HEK293T (cell line): ENCODE results near the gene JMJD8.

Source experiments
- CTCF ChIA-PET: fragments of 350-600 bp; formaldehyde crosslinking; extraction: SDS; loops from one replicate; lab custom pipeline; 2021; ENCODE audit warnings: antibody characterized with exemption, inconsistent platforms; lab: Yijun Ruan, JAX
- POLR2A ChIA-PET: fragments of 350-600 bp; formaldehyde crosslinking; extraction: SDS; loops from one replicate; lab custom pipeline; 2020; ENCODE audit warnings: antibody characterized with exemption, inconsistent platforms; lab: Yijun Ruan, JAX
- DNase-seq: peaks from one replicate; pipeline ENCODE4 v3.0.0; 2012; ENCODE audit warnings: mixed read lengths; ENCODE audit errors: extremely low spot score
- ARNT ChIP-seq: fragments of 450-650 bp; IDR thresholded peaks from 2 replicates; pipeline ENCODE4 v1.6.1; 2017; ENCODE audit warnings: mild to moderate bottlenecking
- BHLHE40 ChIP-seq: fragments of 450-650 bp; IDR thresholded peaks from 2 replicates; pipeline ENCODE4 v1.6.1; 2016; ENCODE audit warnings: mild to moderate bottlenecking, moderate library complexity, borderline replicate concordance
- CTBP1 ChIP-seq: fragments of 450-650 bp; IDR thresholded peaks from 2 replicates; pipeline ENCODE4 v1.6.1; 2016; ENCODE audit warnings: borderline replicate concordance
- ELF4 ChIP-seq: fragments of 450-650 bp; IDR thresholded peaks from 2 replicates; pipeline ENCODE4 v1.6.1; 2017; ENCODE audit warnings: antibody characterized with exemption
- FOXA1 ChIP-seq: fragments of 450-650 bp; IDR thresholded peaks from 2 replicates; pipeline ENCODE4 v1.6.1; 2016; ENCODE audit warnings: mild to moderate bottlenecking
- FOXK2 ChIP-seq: fragments of 450-650 bp; IDR thresholded peaks from 2 replicates; pipeline ENCODE4 v1.6.1; 2016; ENCODE audit warnings: mild to moderate bottlenecking
- FOXM1 ChIP-seq: fragments of 450-650 bp; IDR thresholded peaks from 2 replicates; pipeline ENCODE4 v1.6.1; 2017; ENCODE audit warnings: mild to moderate bottlenecking, borderline replicate concordance
- HDGF ChIP-seq: fragments of 450-650 bp; IDR thresholded peaks from 2 replicates; pipeline ENCODE4 v1.6.1; 2017; ENCODE audit warnings: antibody characterized with exemption, borderline replicate concordance
- L3MBTL2 ChIP-seq: fragments of 450-650 bp; conservative IDR thresholded peaks from 2 replicates; pipeline ENCODE4 v1.6.1; 2016; ENCODE audit warnings: mild to moderate bottlenecking
- LEF1 ChIP-seq: fragments of 450-650 bp; IDR thresholded peaks from 2 replicates; pipeline ENCODE4 v1.6.1; 2017; ENCODE audit warnings: mild to moderate bottlenecking, borderline replicate concordance
- NFRKB ChIP-seq: fragments of 450-650 bp; IDR thresholded peaks from 2 replicates; pipeline ENCODE4 v1.6.1; 2016; ENCODE audit warnings: mild to moderate bottlenecking, moderate library complexity
- PKNOX1 ChIP-seq: fragments of 450-650 bp; IDR thresholded peaks from 2 replicates; pipeline ENCODE4 v1.6.1; 2016
- SP1 ChIP-seq: fragments of 450-650 bp; IDR thresholded peaks from 2 replicates; pipeline ENCODE4 v1.6.1; 2017
- SUZ12 ChIP-seq: fragments of 450-650 bp; IDR thresholded peaks from 2 replicates; pipeline ENCODE4 v1.6.1; 2016; ENCODE audit warnings: mild to moderate bottlenecking
- TARDBP ChIP-seq: fragments of 450-650 bp; IDR thresholded peaks from 2 replicates; pipeline ENCODE4 v1.6.1; 2016
- ZNF384 ChIP-seq: fragments of 450-650 bp; IDR thresholded peaks from 2 replicates; pipeline ENCODE4 v1.6.1; 2016

JMJD8 gene

GRCh38 chr16:654034-654433 is 30.1 kb downstream of the JMJD8 start:
- no peak for DNase-seq
- CTCF ChIA-PET, result no interaction called here
- TF ChIP-seq TARDBP, result no peak
- POLR2A ChIA-PET, result no interaction called here

GRCh38 chr16:652454-653305 is 31.5 kb downstream of the JMJD8 start:
- TF ChIP-seq CTBP1, result no peak
- TF ChIP-seq L3MBTL2, result no peak
- TF ChIP-seq FOXK2, result no peak
- no peak for TF ChIP-seq NFRKB
- no peak for TF ChIP-seq ARNT
- TF ChIP-seq LEF1, result no peak
- no peak for TF ChIP-seq SP1
- POLR2A ChIA-PET, result interaction anchor here (0.6 to 1.1 kb wide), 3 partner anchors 10 to 20 kb away, joined by 3 read pairs; partner anchors contain the start of gene METTL26
- no peak for DNase-seq
- CTCF ChIA-PET, result interaction anchor here (0.9 kb wide), 1 partner anchor 15 kb away, joined by 3 read pairs; no protein-coding TSS in a partner anchor

- CTCF ChIA-PET, result no interaction called here
- POLR2A ChIA-PET, result interaction anchor here (0.6 to 1.1 kb wide), 3 partner anchors 9 to 21 kb away, joined by 3 read pairs; partner anchors contain the start of gene METTL26
- TF ChIP-seq TARDBP (no peak), SP1 (no peak), SUZ12 (no peak), NFRKB (no peak), CTBP1 (no peak), LEF1 (no peak), FOXK2 (no peak), PKNOX1 (no peak), BHLHE40 (no peak), ARNT (no peak), ZNF384 (no peak), HDGF (no peak), ELF4 (no peak), FOXM1 (no peak), L3MBTL2 (no peak), FOXA1 (no peak)
- no peak for DNase-seq
Measured at GRCh38 chr16:651844-652243, 32.3 kb downstream of the JMJD8 start.

GRCh38 chr16:649631-650030 is 34.5 kb downstream of the JMJD8 start:
- ChIA-PET CTCF (interaction anchor here (1.0 kb wide), 1 partner anchor 59 kb away, joined by 3 read pairs; no protein-coding TSS in a partner anchor), POLR2A (interaction anchor here (0.8 to 2.5 kb wide), 11 partner anchors 11 to 139 kb away, joined by 3 to 12 read pairs (median 3); partner anchors contain the start of genes CHTF18, METTL26, RHOT2 and RPUSD1)
- no peak for DNase-seq
- TF ChIP-seq BHLHE40, result no peak
- TF ChIP-seq HDGF, result no peak
- TF ChIP-seq PKNOX1, result no peak
- no peak for TF ChIP-seq ARNT
- no peak for TF ChIP-seq ELF4
- no peak for TF ChIP-seq SP1
- no peak for TF ChIP-seq NFRKB
- TF ChIP-seq ZNF384, result no peak
- no peak for TF ChIP-seq FOXK2
- no peak for TF ChIP-seq TARDBP
- TF ChIP-seq CTBP1, result no peak
- TF ChIP-seq FOXA1, result no peak
- no peak for TF ChIP-seq L3MBTL2

GRCh38 chr16:648781-649589 is 35.1 kb downstream of the JMJD8 start, which contains the start of gene WDR90:
WDR90 (plus strand) TSS chr16:649365; CDS start chr16:649417, 52 bp downstream.
- TF ChIP-seq L3MBTL2, result peak; percentile 87
- TF ChIP-seq HDGF, result no peak
- DNase-seq, result peak; percentile 92
- ChIA-PET POLR2A (interaction anchor here (0.8 to 2.5 kb wide), 14 partner anchors 11 to 139 kb away, joined by 3 to 21 read pairs (median 4); partner anchors contain the start of genes CHTF18, METTL26, RHOT2 and RPUSD1), CTCF (interaction anchor here (1.0 to 1.7 kb wide), 2 partner anchors 27 to 59 kb away, joined by 3 to 4 read pairs; no protein-coding TSS in a partner anchor)

- ChIA-PET POLR2A (interaction anchor here (0.7 to 2.0 kb wide), 8 partner anchors 9 to 79 kb away, joined by 3 to 21 read pairs (median 4); partner anchors contain the start of genes METTL26, RHOT2 and STUB1), CTCF (interaction anchor here (0.6 to 1.7 kb wide), 3 partner anchors 28 to 68 kb away, joined by 3 to 4 read pairs (median 4); no protein-coding TSS in a partner anchor)
- TF ChIP-seq ARNT (no peak), HDGF (no peak), FOXK2 (no peak), NFRKB (no peak), BHLHE40 (no peak), CTBP1 (no peak), PKNOX1 (no peak), FOXA1 (no peak), ELF4 (no peak), FOXM1 (no peak), SP1 (no peak), SUZ12 (no peak), L3MBTL2 (no peak), ZNF384 (no peak), LEF1 (no peak), TARDBP (no peak)
- peak; percentile 59 for DNase-seq
Measured at GRCh38 chr16:648071-648780, 35.9 kb downstream of the JMJD8 start.
